Left ventricle myocardium inferior (tissue), 1 donor: ENCODE measurements around the gene ANKRD13D. TPM values are rescaled to one million over a fixed set of nuclear protein-coding genes. Genes with fewer than 3 reads are reported as not detected.

ENCODE experiments used
- DNase-seq: peaks from one replicate; pipeline ENCODE4 v3.0.0-alpha.2; 2020
- H3K27ac ChIP-seq: fragments of 200-600 bp; replicated peaks from 2 replicates; pipeline ENCODE4 v1.8.0; 2021
- H3K27me3 ChIP-seq: fragments of 200-600 bp; 2 replicates; pipeline ENCODE4 v1.8.0; 2021; ENCODE audit warnings: low read depth
- H3K36me3 ChIP-seq: fragments of 200-600 bp; 2 replicates; pipeline ENCODE4 v1.8.0; 2021
- H3K4me1 ChIP-seq: fragments of 200-600 bp; 2 replicates; pipeline ENCODE4 v1.8.0; 2021
- H3K4me3 ChIP-seq: fragments of 200-600 bp; 2 replicates; pipeline ENCODE4 v1.8.0; 2021; ENCODE audit warnings: mild to moderate bottlenecking, moderate library complexity
- H3K9me3 ChIP-seq: fragments of 200-600 bp; replicated peaks from 2 replicates; pipeline ENCODE4 v1.8.0; 2021
- CTCF ChIP-seq: fragments of 200-600 bp; IDR thresholded peaks from 2 replicates; pipeline ENCODE4 v1.8.0; 2021; ENCODE audit warnings: antibody characterized with exemption, mild to moderate bottlenecking, borderline replicate concordance
- intact Hi-C: fragments of 100-400 bp; cut with micrococcal nuclease; formaldehyde crosslinking; loops from one replicate; pipeline ENCODE4 v1.11.0; 2022
- total RNA-seq: library from RNA; stranded (reverse); fragmentation: NEBNext Ultra II Directional; extraction: Animal tissue kit (Norgen Biotek cat#: 25700); gene quantifications from one replicate; pipeline ENCODE4 v1.2.1, GENCODE V29; 2021
- donor health status: DM: no; HTN: yes; CAD: no; lungs with severe emphysema.

Gene ANKRD13D
- total RNA-seq, 1 donor from 2014 or later = 11.8 TPM

- H3K36me3 ChIP-seq = peaks cover 64% of the 10 kb centered on the region
- DNase-seq = peak; percentile 13
Measured at GRCh38 chr11:67287355-67288197, 1.5 kb upstream of the ANKRD13D start.

GRCh38 chr11:67288198-67288451 lies 978 bp upstream of the ANKRD13D start:
- Histone ChIP-seq H3K9me3 (no peaks in the 10 kb centered on the region), H3K27ac (peak overlapping the region; percentile 95), H3K27me3 (no peaks in the 10 kb centered on the region), H3K36me3 (peaks cover 63% of the 10 kb centered on the region), H3K4me1 (peaks cover 57% of the 10 kb centered on the region), H3K4me3 (peak overlapping the region; percentile 90)
- intact Hi-C loops = no loop called here
- no peak for DNase-seq
- no peak for TF ChIP-seq CTCF

More at GRCh38 chr11:67287355-67288197, 1.5 kb upstream of the ANKRD13D start:
- TF ChIP-seq CTCF = no peak
- H3K9me3 ChIP-seq = no peaks in the 10 kb centered on the region
- peak overlapping the region; percentile 95 for H3K27ac ChIP-seq
- peak overlapping the region; percentile 90 for H3K4me3 ChIP-seq
- peaks cover 62% of the 10 kb centered on the region for H3K4me1 ChIP-seq
- H3K27me3 ChIP-seq = no peaks in the 10 kb centered on the region
- intact Hi-C loops = no loop called here

GRCh38 chr11:67288452-67289225 lies 464 bp upstream of the ANKRD13D start:
- Histone ChIP-seq H3K27me3 (no peaks in the 10 kb centered on the region), H3K9me3 (no peaks in the 10 kb centered on the region), H3K4me3 (peak overlapping the region; percentile 90), H3K4me1 (peaks cover 56% of the 10 kb centered on the region), H3K36me3 (peaks cover 58% of the 10 kb centered on the region), H3K27ac (peak overlapping the region; percentile 95)
- intact Hi-C loops = no loop called here
- TF ChIP-seq CTCF = peak; percentile 58
- peak; percentile 90 for DNase-seq

GRCh38 chr11:67289651-67290479 lies 762 bp downstream of the ANKRD13D start:
- H3K4me1 ChIP-seq = peaks cover 56% of the 10 kb centered on the region
- H3K36me3 ChIP-seq = peaks cover 54% of the 10 kb centered on the region
- TF ChIP-seq CTCF = no peak

GRCh38 chr11:67290801-67291200 lies 1.7 kb downstream of the ANKRD13D start:
- no peak for TF ChIP-seq CTCF
- Histone ChIP-seq H3K27ac (peak overlapping the region; percentile 95), H3K4me3 (peak overlapping the region; percentile 90), H3K4me1 (peaks cover 50% of the 10 kb centered on the region), H3K36me3 (peaks cover 54% of the 10 kb centered on the region), H3K9me3 (peaks cover 6% of the 10 kb centered on the region), H3K27me3 (no peaks in the 10 kb centered on the region)
- intact Hi-C loops = no loop called here
- peak; percentile 36 for DNase-seq

More at GRCh38 chr11:67289651-67290479, 762 bp downstream of the ANKRD13D start:
- Histone ChIP-seq H3K27me3 (no peaks in the 10 kb centered on the region), H3K4me3 (peak overlapping the region; percentile 90), H3K9me3 (no peaks in the 10 kb centered on the region), H3K27ac (peak overlapping the region; percentile 95)
- peak; percentile 35 for DNase-seq
- intact Hi-C loops = no loop called here
